ENCODE measurements around the gene KAZN.

The KAZN gene

DNA sequence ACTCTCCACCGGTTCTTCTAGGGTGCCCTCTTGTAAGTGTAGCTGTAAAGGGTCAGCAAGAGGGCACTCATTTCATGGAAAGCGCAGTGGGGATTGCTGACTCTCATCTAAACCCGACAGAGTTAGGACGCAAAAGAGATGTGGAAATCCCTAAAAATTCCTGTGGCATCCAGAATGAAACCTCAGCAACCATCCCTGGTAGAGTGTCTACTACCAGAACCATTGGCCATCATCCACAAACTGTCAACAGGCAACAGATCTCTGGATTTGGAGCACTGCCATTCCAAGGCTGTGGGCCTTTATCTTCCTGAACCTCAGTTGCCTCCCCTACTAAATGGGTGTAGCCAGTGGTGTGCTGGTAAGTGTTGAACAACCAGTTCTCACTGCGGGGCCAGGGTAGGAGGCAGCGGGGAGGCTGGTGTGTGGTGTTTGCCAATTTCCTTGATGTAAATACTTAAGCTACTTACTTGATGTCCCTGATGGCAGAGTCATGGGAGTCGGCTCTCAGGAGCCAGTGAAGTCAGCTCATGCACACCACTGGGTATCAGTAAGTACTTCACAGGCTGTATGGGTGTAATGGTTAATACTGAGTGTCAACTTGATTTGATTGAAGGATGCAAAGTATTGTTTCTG lies 195.8 kb downstream of the KAZN start:
- DNase-seq (ENCODE audit: low read depth, low spot score), result no peak

DNA sequence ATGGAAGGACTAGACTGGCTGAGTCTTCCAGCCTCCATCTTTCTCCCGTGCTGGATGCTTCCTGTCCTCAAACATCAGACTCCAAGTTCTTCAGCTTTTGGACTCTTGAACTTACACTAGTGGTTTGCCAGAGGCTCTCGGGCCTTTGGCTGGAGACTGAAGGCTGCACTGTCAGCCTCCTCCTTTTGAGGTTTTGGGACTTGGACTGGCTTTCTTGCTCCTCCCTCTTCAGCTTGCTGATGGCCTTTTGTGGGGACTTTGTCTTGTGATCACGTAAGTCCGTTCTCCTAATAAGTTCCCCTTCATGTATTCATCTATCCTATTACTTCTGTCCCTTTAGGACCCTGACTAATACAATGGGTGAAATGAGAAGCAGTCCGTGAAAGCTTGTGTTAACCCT lies 196.4 kb downstream of the KAZN start:
- no peak for DNase-seq (ENCODE audit: low read depth, low spot score)

DNA sequence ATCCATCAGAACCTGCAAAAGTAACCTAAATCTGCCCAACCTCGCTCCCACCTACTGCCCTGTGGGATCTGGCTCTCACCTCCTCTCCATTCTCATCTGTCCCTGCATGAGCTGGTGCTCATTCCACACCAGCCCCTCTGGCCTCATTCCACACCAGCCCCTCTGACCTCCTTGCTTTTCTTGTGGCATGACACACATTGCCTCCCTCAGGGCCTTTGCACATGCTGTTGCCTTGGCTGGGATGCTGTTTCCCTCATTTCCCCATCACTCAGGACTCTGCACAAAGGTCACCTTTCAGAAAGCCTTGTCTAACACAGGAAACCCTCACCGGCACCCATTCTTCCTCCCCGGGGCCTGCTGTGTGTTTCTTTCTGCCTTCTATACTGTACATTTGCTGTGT lies 197.1 kb downstream of the KAZN start:
- no peak for DNase-seq (ENCODE audit: low read depth, low spot score)

DNA sequence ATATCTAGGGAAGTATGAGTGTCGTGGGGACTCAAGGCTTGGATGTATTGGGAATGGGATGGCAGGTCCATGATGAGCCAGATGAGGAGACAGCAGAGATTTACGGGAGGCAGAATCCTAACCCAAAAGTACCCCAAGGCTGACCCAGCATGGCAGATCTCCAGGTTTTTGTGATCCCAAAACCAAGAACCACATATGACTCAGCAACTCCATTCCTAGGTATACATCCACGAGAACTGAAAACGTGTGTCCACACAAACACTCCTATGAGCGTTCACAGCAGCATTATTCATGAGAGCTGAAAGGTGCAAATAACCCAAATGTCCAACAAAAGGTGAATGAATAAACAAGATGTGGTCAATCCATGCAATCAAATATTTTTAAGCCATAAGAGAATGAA lies 201.5 kb downstream of the KAZN start:
- DNase-seq (ENCODE audit: low read depth, low spot score), result no peak

DNA sequence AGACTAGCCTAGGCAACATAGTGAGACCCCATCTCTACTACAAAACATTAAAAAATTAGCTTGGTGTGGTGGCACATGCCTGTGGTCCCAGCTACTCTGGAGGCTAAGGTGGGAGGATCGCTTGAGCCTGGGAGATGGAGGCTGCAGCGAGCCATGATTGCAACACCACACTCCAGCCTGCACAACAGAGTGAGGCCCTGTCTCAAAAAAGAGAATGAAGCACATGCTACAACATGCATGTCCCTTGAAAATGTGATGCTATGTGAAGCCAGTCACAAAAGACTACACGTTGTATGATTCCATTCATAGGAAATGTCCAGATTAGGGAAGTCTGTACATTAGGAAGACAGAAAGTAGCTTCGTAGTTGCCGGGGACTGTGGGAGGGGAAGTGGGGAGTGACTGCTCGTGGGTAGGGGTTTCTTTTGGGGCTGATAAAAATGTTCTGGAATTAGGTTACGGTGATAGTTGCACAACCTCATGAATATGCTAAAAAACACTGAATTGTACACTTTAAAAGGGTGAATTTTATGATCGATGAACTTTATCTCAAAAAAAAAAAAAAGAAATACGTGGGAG lies 202.1 kb downstream of the KAZN start:
- DNase-seq (ENCODE audit: low read depth, low spot score), result no peak

DNA sequence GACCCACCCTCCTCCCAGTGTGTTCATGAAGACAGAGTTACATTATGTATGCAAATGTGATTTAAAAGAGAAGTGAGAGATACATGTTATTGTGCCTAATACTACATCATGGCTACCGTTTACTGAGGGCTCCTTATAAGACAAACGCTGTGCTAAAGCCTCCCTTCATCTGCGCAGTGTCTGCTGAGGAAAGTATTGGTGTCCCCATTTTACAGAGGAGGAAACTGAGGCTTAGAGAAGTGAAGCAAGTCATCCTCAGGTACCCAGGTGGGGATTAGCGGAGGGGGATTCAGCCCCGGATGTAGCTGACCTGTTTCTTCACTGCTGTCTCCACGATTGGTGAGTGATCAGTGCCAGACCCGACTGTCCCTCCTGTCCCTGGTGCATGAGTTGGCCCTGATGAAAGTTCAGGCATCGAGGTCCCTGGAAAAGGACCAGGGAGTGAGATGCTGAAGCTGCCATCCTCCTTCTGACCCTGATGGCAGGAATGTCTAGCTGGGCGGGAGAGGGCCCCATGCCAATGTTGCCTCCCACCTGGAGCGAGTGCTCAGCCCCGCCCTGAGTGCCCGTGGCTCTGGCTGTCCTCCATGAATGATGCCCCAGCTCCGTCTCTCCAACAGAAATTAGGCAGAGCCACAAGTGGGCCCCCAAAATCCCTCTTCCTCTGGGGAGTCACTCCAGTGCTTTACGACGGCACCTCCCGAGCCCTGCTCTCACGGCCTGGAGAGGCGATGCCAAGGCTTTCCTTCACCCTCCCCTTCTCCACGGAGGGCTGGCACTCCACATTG lies 204.7 kb downstream of the KAZN start:
- DNase-seq (ENCODE audit: low read depth, low spot score), result no peak

DNA sequence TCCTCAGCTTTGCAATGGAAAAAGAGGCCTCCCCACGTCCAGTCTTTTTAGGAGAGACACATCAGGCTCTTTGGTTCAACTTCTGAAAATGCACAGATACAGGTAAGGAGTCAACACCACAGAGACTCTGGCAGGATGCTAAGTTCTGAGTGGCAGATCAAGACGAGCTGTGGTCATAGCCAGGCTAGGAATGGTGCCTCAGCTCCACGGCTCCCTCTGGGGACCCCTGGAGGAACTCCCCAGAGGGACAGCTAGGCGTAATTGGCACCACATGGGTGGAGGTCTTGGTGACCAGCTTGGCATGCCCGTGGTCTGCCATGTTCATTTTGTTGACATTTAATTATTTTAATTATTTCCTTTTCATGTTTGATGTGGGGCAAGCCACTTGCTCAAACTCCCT lies 206.1 kb downstream of the KAZN start:
- no peak for DNase-seq (ENCODE audit: low read depth, low spot score)

DNA sequence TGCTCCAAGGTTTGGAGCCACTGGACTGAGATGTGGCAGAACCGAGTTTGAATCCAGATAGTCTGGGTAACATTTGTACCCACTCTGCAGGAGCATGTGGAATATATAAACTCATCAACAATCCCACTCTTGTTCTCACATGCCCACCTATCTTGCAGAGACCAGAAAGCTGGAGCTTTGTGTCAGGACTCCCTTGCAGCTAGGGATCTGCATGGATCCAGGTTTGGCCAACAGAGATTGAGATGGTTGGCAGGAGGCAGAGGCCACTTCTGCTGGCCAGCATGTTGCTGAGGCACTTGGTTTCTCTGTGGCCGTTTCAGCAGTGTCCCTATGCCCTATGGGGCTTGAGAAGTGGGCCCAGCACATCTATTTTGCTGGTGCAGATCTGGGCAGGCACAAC lies 208.3 kb downstream of the KAZN start:
- DNase-seq (ENCODE audit: low read depth, low spot score), result no peak

DNA sequence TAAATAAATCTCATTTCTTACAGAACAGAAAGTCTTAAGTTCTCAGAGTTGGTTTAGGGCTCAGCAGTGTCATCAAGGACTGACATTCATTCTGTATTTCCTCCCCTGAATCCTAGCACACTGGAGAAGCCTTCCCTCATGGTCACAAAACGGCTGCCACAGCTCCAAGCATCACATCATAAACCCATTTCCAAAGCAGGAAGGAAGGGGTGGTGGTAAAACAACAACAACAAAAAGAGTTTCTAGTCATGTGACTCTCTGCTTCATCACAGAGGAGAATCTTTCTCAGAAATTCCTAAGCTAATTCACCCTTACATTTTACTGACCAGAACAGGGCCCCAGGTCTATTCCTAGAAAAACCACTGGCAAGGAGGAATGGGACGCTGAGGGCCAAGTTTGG lies 210.3 kb downstream of the KAZN start:
- DNase-seq (ENCODE audit: low read depth, low spot score), result no peak

DNA sequence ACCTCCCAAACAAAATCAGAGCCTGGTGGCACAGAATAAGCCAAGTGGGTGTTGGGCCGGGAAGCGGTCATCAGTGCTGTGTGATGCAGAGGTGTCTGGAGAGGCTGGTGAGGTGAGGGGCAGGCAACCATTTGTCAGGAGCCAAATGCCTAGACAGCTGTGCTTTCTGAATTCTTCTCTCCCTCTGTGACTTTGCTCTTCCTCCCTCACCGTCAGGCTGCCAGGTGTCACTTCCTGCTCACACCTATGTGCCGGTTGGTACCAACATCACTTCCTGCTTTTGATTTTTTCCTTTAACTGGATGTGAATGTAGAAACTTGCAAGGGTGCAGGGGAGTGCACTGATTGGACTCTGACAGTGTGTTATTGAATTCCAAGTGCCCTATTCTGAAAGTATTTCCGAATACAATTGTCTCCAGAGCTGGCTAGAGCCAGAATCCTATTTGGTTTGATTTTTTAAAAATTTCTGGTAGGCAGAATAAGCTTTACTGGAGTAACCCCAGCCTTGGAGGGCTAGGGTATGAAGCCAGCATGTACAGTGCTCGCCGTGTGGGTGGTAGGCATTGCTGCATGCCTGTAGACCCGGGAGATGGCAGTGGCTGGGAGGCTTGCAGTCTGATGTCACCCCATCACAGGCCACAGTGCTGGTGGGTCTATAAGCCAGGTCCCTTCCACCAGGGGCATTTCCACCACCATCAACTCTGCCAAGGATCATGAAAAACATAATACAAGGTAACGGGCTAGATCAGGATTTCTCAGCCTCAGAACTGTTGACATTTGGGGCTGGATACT lies 210.9 kb downstream of the KAZN start:
- DNase-seq (ENCODE audit: low read depth, low spot score), result no peak

DNA sequence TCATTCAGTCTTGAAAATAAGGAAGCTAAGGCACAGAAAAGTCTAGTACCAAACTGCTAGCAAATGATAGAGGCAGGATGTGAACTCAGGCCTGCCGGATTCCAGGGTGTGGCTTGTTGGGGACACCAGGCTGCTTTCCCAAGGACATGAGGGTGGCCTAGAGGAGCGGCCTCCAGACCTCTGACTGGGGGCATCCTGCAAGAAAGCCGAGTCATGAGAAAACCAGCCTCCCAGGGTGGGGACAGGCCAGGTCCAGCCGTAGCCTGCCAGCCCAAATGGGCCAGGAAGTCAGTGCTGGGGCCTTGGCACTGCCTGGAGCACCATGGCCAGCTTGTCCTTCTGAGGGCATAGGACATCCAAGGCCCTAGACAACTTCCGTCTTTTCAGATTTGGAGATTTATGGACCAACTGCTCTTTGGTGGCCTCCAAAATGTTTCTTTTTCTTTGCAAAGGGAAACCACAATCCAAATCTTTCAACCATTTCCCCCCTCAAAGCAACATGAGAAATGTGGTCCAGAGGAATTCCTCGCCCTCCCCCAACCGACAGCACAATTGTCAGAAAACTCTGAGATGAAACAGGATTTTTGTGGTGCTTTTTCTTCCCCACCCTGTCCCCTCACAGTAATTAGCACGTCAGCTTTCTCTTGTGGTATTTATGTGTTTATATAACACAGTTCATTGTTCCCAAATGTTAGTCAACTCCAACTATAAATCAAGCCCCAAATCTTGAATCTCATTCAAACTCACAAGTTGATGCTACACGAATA lies 212.3 kb downstream of the KAZN start:
- no peak for DNase-seq (ENCODE audit: low read depth, low spot score)

DNA sequence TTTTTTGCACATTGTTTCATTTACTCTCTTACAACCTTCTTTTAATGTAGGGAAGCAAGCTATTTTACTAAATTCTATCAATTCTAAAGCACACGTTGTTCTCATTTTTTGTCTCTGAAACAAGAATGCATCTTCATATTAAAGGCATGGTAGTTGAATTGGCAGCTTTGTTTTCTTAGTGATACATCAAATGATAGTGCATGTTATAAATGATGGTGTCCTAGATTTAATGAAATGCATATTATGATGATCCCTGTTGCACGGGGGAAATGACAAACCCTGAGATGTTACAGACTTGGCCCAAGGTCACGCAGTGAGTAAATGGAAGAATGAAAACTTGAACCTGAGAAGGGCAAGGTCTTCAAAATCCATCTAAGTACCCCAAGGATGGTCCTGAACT lies 213.1 kb downstream of the KAZN start:
- DNase-seq (ENCODE audit: low read depth, low spot score), result no peak

DNA sequence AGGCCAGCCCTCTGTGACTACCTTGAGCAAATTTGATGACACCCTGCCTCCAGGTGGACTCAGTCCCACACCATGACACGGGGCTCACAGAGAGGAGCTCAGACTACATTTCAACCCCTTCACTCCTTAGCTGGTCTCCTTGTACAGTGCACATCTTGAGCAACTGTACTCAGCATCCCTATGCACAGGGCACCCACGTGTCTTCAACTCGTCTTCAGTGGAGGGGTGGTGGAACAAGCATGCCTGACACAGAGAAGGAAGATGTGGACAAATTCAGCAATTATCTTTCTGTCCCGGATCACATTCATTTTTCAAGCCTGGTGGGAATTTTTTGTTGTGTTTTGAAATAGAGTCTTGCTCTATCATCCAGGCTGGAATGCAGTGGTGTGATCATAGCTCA lies 213.7 kb downstream of the KAZN start:
- no peak for DNase-seq (ENCODE audit: low read depth, low spot score)

DNA sequence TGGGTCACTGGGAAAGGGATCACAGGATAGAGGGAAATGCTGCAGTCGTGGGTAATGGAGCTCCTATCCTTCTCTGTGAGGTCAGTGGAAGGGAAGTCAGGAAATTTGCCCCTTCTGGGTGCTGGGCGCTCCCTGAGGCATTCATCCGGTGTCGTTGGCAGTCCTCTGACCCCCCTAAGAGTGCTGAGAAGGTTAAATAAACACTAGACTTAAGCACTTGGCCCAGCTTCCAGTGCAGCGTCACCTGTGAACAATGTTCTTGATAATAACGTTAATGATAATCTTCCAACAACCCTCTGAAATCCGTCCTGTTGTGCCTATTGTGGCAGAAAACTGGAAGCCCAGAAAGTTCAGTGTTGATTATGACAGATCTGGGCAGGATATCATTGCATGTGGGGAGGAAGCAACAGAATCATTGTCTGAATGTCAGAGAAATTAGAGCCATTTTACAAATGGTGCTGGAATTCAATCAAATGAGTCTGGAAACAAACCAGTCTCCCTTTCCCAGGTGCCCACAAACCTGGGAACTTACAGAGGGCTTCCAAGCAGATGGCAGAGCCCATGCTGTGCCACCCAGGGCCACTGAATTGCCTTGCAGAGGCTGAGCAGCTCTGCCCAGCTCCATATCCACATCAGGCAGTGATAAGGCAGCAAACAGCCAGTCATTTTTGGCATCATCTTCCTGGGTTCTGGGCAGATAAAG lies 216.8 kb downstream of the KAZN start:
- no peak for DNase-seq (ENCODE audit: low read depth, low spot score)

DNA sequence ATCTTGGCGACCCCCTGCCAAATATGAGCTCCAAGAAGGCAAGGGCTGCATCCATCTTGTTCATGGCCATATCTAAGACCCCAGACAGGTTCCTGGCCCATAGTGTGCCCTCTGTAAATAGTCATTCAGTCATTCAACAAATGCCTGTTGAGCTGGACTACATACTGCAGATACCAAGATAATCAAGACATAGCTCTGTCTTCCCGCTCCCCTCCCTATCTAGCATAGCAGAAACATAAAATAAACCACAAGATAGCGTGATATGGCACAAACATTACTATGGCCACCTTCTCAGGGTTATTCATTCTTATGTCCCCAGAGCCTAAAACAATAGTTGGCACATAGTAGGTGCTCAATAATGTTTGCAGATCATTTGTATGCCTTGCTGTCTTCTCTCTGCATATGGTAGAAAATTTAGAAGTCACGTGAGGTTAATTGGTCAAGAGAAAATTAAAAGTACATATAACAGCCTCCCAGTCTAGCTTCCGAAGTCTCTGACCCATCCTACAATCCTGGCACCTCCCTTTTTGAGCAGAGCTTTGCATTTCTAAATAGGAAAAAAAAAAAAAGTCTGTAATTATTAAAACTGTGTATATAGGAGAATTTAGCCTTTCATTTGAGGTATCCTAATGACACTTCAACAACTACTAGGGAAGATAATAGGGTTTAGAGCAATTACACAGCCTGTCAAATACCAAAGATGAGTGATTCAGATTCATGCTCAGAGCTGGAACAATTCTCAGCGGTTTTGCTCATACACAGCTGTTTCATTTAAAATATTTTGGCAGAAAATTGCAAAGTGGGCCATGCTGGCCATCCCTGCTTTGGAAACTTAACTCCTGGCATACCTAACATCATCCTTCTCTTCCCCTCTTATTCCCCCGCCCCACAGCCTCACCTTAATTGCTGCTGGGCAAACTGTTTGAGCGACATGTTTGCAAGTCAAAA lies 219.0 kb downstream of the KAZN start:
- DNase-seq (ENCODE audit: low read depth, low spot score), result no peak

DNA sequence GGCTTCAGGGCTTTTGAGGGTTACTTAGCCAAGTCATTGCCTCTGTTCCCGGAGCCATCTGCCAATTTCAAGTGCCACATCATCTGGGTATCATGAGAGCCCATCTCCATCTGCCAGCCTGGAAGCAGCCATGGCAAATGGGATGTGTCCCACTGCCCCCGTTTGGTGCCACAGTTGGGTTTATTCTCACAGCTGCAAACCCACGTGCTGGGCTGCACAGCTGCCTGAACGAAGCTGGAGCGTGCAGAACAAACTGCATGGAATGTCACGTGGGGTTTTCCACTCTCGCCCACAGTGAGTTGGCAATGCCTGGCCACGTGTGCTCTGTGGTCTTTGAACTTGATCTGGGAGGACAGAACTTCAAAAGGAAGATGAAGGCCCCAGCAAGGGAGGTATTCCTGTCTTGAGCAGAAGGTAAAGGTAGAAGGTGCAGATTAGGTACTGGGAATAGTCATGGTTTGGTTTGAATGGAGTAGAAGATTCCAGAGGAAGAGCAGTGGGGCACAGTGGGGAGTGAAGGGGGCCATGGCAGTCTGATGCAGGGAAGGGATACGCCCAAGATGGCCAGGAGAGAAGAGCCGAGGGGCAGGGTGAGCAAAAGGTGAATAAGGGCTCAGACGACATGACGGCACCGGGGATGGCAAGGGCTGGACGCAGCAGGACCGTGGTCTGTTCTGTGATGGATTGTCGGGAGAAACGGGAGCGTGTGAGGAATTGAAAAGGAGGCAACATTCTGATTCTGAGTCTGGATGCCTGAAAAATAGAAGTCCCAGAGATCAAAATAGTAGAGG lies 222.0 kb downstream of the KAZN start:
- DNase-seq (ENCODE audit: low read depth, low spot score), result no peak

DNA sequence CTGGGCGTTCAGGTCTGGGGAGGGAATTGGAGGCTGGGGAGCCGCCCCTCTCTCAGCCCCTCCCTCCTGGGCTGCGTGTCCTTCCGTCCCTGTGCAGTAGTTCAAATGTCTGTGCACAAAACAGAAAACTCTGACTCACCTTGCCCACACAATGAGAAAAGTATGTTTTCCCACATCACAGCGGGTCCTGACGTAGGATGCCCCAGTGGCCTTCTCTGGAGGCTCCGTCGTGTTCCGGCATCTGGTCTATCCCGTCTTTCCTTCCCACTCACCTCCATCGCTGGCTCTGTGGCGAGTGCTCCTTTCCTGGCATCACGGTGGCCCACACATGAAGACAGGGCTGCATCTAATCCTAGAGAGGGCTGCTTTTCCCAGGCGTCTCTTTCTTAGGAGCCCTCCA lies 224.0 kb downstream of the KAZN start:
- no peak for DNase-seq (ENCODE audit: low read depth, low spot score)

DNA sequence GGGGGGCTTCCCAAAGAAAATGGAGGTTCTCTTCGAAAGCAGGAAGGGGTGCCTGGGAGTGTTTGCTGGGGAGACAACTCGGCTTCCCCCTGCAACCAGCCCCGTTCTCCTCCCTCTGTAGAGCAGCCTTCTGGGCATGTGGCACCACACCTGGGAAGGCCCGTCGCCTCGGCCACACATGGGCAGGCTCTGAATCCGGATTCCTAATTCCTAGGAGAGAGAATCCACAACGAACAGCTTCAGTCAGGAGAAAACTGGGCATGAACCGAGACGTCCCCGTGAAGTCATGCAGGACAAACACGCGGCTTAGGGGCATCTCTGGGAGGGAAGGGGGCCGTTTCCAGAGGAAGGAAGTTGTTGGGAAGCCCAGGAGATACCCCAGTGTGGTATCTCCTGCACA lies 224.5 kb downstream of the KAZN start:
- no peak for DNase-seq (ENCODE audit: low read depth, low spot score)

DNA sequence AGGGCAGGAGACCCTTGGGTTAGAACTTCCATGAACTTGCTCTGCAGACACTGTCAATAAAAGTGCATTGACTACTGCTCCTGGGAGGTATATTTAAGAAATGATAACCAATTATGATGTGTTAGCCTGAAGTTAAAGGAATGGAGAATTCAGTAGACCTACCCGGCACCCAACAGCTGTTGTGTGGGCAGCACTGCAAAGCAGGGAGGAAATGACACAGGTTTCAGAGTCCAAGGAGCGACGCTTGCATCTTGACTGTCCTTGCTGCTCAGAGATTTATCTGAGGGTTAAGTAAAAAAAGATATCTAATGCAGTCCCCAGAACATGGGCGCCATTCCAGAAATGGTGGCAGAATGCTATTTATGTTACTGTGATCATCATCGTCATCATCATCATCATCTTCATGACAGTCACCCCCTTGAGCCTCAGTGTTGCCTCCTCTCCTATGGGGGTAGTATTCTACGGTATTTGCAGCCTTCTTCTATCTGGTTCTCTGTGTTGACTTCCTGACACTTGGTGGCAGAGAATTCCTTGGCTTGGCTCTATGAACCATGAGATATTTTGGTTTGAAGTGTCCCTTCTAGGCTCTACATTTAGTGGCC lies 225.9 kb downstream of the KAZN start:
- DNase-seq (ENCODE audit: low read depth, low spot score), result no peak
